IMR-90 (cell line): Measurements from ENCODE around the gene CYP2C18. TPM values are rescaled to one million over a fixed set of nuclear protein-coding genes. Genes with fewer than 3 reads are reported as not detected.

Source experiments
- ATAC-seq: fragments of 200-7000 bp; cut with Tn5 transposase; 2 replicates; pipeline ENCODE4 v1.9.1; 2020; ENCODE audit warnings: low read depth, mild to moderate bottlenecking, moderate library complexity
- BruUV-seq: library from RNA; stranded (reverse); fragments of 400-500 nt; replicated peaks from 2 replicates; lab custom pipeline; 2021; lab: Mats Ljungman, UMichigan
- CTCF ChIA-PET: fragments of 300-600 bp; formaldehyde crosslinking; extraction: SDS; loops from one replicate; lab custom pipeline; 2021; ENCODE audit warnings: antibody characterized with exemption; lab: Yijun Ruan, JAX
- POLR2A ChIA-PET: fragments of 300-600 bp; sonication (Branson Sonifier 250); formaldehyde crosslinking; loops from one replicate; lab custom pipeline; 2022; ENCODE audit warnings: antibody characterized with exemption; ENCODE audit not compliant: unreplicated experiment; lab: Charles Lee
- DNase-seq: peaks from one replicate; pipeline ENCODE4 v3.0.0; 2013
- H2AFZ ChIP-seq: replicated peaks from 2 replicates; pipeline ENCODE3; 2013; ENCODE audit warnings: low read length, mild to moderate bottlenecking; ENCODE audit not compliant: poor library complexity
- H2AK5ac ChIP-seq: 2 replicates; pipeline ENCODE4 v1.6.1; 2013; ENCODE audit warnings: low read depth, low read length, inconsistent platforms
- H2AK9ac ChIP-seq: replicated peaks from 2 replicates; pipeline ENCODE3; 2013; ENCODE audit warnings: mild to moderate bottlenecking, low read depth, low read length, moderate library complexity; ENCODE audit not compliant: poor library complexity
- H2BK120ac ChIP-seq: 2 replicates; pipeline ENCODE4 v1.6.1; 2013; ENCODE audit warnings: low read depth, low read length, inconsistent platforms
- H2BK15ac ChIP-seq: 3 replicates; pipeline ENCODE4 v1.6.1; 2013; ENCODE audit warnings: low read depth, low read length, inconsistent platforms
- H2BK20ac ChIP-seq: 2 replicates; pipeline ENCODE4 v1.6.1; 2013; ENCODE audit warnings: low read depth, mild to moderate bottlenecking, inconsistent platforms, low read length, moderate library complexity
- H2BK5ac ChIP-seq: 2 replicates; pipeline ENCODE4 v1.6.1; 2013; ENCODE audit warnings: mild to moderate bottlenecking, low read depth, low read length, inconsistent platforms; ENCODE audit not compliant: poor library complexity, severe bottlenecking
- H3K14ac ChIP-seq: replicated peaks from 2 replicates; pipeline ENCODE4 v1.6.1; 2013; ENCODE audit warnings: low read depth, low read length, inconsistent platforms
- H3K18ac ChIP-seq: 2 replicates; pipeline ENCODE4 v1.6.1; 2013; ENCODE audit warnings: low read depth, low read length, control low read depth
- H3K23ac ChIP-seq: 2 replicates; pipeline ENCODE4 v1.6.1; 2013; ENCODE audit warnings: low read depth, low read length, inconsistent platforms
- H3K27ac ChIP-seq: 2 replicates; pipeline ENCODE4 v1.5.1; 2013; ENCODE audit warnings: mild to moderate bottlenecking, control low read depth, low read length; ENCODE audit not compliant: insufficient read depth
- H3K27me3 ChIP-seq: 2 replicates; pipeline ENCODE4 v1.6.1; 2013; ENCODE audit warnings: low read length; ENCODE audit not compliant: control insufficient read depth, insufficient read depth
- H3K36me3 ChIP-seq: 2 replicates; pipeline ENCODE4 v1.6.1; 2013; ENCODE audit warnings: low read length, mixed read lengths; ENCODE audit not compliant: control insufficient read depth, insufficient read depth
- H3K4ac ChIP-seq: 2 replicates; pipeline ENCODE4 v1.6.1; 2013; ENCODE audit warnings: low read depth, low read length, inconsistent platforms
- H3K4me1 ChIP-seq: 2 replicates; pipeline ENCODE4 v1.6.1; 2013; ENCODE audit warnings: low read length, mixed read lengths; ENCODE audit not compliant: control insufficient read depth, insufficient read depth
- H3K4me2 ChIP-seq: 2 replicates; pipeline ENCODE4 v1.6.1; 2013; ENCODE audit warnings: low read depth, mild to moderate bottlenecking, control low read depth, low read length, moderate library complexity
- H3K4me3 ChIP-seq: 2 replicates; pipeline ENCODE4 v1.5.1; 2013; ENCODE audit warnings: low read depth, mild to moderate bottlenecking, control low read depth, low read length, moderate library complexity; ENCODE audit not compliant: insufficient read depth
- H3K56ac ChIP-seq: 2 replicates; pipeline ENCODE4 v1.6.1; 2013; ENCODE audit warnings: low read length, inconsistent platforms; ENCODE audit not compliant: insufficient read depth; ENCODE audit errors: extremely low read depth
- H3K79me1 ChIP-seq, 2 experiments: 2 replicates each; pipeline ENCODE4 v1.6.1; 2013; ENCODE audit warnings: low read length in 2 of 2, inconsistent platforms in 1 of 2, low read depth in 1 of 2
- H3K9ac ChIP-seq: 2 replicates; pipeline ENCODE4 v1.6.1; 2013; ENCODE audit warnings: low read depth, low read length, control low read depth
- H3K9me1 ChIP-seq: 2 replicates; pipeline ENCODE4 v1.6.1; 2013; ENCODE audit warnings: low read length, inconsistent platforms; ENCODE audit not compliant: insufficient read depth
- H3K9me3 ChIP-seq: 2 replicates; pipeline ENCODE4 v1.6.1; 2013; ENCODE audit warnings: low read length; ENCODE audit not compliant: control insufficient read depth, insufficient read depth
- H4K20me1 ChIP-seq: 2 replicates; pipeline ENCODE4 v1.6.1; 2013; ENCODE audit warnings: low read length, inconsistent platforms; ENCODE audit not compliant: insufficient read depth
- H4K5ac ChIP-seq: 2 replicates; pipeline ENCODE4 v1.6.1; 2013; ENCODE audit warnings: mild to moderate bottlenecking, low read depth, low read length, control low read depth
- H4K8ac ChIP-seq, 2 experiments: 2 replicates each; pipeline ENCODE4 v1.6.1; 2013; ENCODE audit warnings: low read depth in 2 of 2, low read length in 2 of 2, control low read depth in 1 of 2, inconsistent platforms in 1 of 2
- H4K91ac ChIP-seq: 2 replicates; pipeline ENCODE4 v1.6.1; 2013; ENCODE audit warnings: low read depth, low read length, inconsistent platforms; ENCODE audit not compliant: insufficient read depth
- MAZ ChIP-seq: IDR thresholded peaks from 2 replicates; pipeline ENCODE4 v1.6.1; 2012; ENCODE audit warnings: low read depth, mild to moderate bottlenecking, low read length, improper control_type of control experiment, moderate library complexity, borderline replicate concordance
- POLR2A ChIP-seq: IDR thresholded peaks from 2 replicates; pipeline ENCODE4 v1.6.1; 2012; ENCODE audit warnings: mild to moderate bottlenecking, low read depth, low read length
- dilution Hi-C: fragments of 300-500 bp; cut with HindIII; formaldehyde crosslinking; loops from one replicate; pipeline ENCODE4 v1.14.3; 2018; ENCODE audit warnings: low sequenced_read_pairs; ENCODE audit not compliant: unreplicated experiment
- in situ Hi-C: fragments of 300-500 bp; cut with MboI; formaldehyde crosslinking; loops from 3 replicates; pipeline ENCODE4 v1.14.3; 2019; ENCODE audit warnings: low sequenced_read_pairs, inconsistent platforms, mixed read lengths
- intact Hi-C: fragments of 100-400 bp; cut with micrococcal nuclease; formaldehyde crosslinking; loops from 2 replicates; pipeline ENCODE4 v1.10.0; 2022
- polyA plus RNA-seq, 3 experiments: library from polyadenylated mRNA; depleted of rRNA; stranded (reverse); fragments of >200 nt; gene quantifications; 2 replicates each; pipeline ENCODE4 v1.2.3, GENCODE V29; 2012; ENCODE audit warnings: low replicate concordance in 1 of 3
- total RNA-seq: library from RNA; depleted of rRNA; stranded (reverse); fragments of >200 nt; gene quantifications from 2 replicates; pipeline ENCODE4 v1.2.3, GENCODE V29; 2012
- TF ChIP-seq, protein P1 (sequence below): fragments of 150-350 bp; IDR thresholded peaks from 2 replicates; pipeline ENCODE4 v1.6.1; 2017; ENCODE audit warnings: mild to moderate bottlenecking, antibody characterized with exemption, low read length, low read depth

CYP2C18 gene
- total and polyA plus RNA-seq, 2 of the 4 experiments (the other 2 are of a cell fraction): not detected

DNA sequence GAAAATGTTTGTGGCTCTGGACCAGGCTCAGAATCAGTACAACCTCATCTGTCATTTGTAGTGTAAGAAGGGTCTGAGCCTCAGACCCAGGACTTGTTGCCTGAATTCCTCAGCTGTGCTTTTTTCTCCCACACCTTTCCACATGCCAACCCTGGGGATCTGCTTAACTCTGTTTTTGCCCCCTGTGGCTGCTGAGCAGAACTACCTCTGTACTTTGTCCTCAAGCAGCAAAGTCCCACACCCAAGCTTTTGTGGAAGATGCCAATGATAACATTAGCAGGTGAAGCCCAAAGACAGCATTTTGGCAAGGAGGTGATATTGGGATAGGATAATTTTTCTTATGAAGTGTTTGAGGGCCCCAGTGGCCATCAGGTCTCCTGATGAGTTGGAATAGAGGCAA lies 5.8 kb upstream of the CYP2C18 start:
- H2BK15ac ChIP-seq: no peak overlapping the region
- no peak overlapping the region for H4K8ac ChIP-seq
- no peak overlapping the region for H3K18ac ChIP-seq
- no peak overlapping the region for H4K91ac ChIP-seq
- H3K4me3 ChIP-seq: no peak overlapping the region
- dilution Hi-C loops (no loop called here), intact Hi-C loops (no loop called here), in situ Hi-C loops (no loop called here)
- no peak overlapping the region for H2AFZ ChIP-seq
- no peak overlapping the region for H3K23ac ChIP-seq
- H2BK5ac ChIP-seq: no peak overlapping the region
- H3K9me3 ChIP-seq: no peaks in the 10 kb centered on the region
- no peak for DNase-seq
- no peak overlapping the region for H4K5ac ChIP-seq
- H3K14ac ChIP-seq: no peak overlapping the region
- H3K9ac ChIP-seq: no peak overlapping the region
- H3K79me1 ChIP-seq: no peaks in the 10 kb centered on the region
- ATAC-seq: no peak
- H3K56ac ChIP-seq: no peak overlapping the region
- H3K27ac ChIP-seq: no peak overlapping the region
- no TSS peak for BruUV-seq
- no peak overlapping the region for H2BK20ac ChIP-seq
- no peak overlapping the region for H3K4me2 ChIP-seq
- no peaks in the 10 kb centered on the region for H3K9me1 ChIP-seq
- no peak overlapping the region for H3K4ac ChIP-seq
- no peaks in the 10 kb centered on the region for H3K27me3 ChIP-seq
- H3K36me3 ChIP-seq: no peaks in the 10 kb centered on the region
- H2BK120ac ChIP-seq: no peak overlapping the region
- CTCF ChIA-PET: no interaction called here
- H3K4me1 ChIP-seq: no peaks in the 10 kb centered on the region
- TF ChIP-seq POLR2A: no peak
- TF ChIP-seq, protein P1, sequence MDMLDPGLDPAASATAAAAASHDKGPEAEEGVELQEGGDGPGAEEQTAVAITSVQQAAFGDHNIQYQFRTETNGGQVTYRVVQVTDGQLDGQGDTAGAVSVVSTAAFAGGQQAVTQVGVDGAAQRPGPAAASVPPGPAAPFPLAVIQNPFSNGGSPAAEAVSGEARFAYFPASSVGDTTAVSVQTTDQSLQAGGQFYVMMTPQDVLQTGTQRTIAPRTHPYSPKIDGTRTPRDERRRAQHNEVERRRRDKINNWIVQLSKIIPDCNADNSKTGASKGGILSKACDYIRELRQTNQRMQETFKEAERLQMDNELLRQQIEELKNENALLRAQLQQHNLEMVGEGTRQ: no peak
- TF ChIP-seq MAZ: no peak
- H2AK5ac ChIP-seq: no peak overlapping the region
- no peaks in the 10 kb centered on the region for H4K20me1 ChIP-seq
- POLR2A ChIA-PET: no interaction called here
- no peak overlapping the region for H2AK9ac ChIP-seq
